Ishikawa (cell line): ENCODE data around the gene LDLRAP1.
A peak's percentile ranks its signal among the peaks of the same experiment; 100 is the strongest.

Source experiments
- CEBPB ChIP-seq: IDR thresholded peaks from 2 replicates; pipeline ENCODE4 v1.6.1; 2012
- CREB1 ChIP-seq: IDR thresholded peaks from 2 replicates; pipeline ENCODE4 v1.6.1; 2012; ENCODE audit warnings: low read depth
- EGR1 ChIP-seq: IDR thresholded peaks from 2 replicates; pipeline ENCODE4 v1.6.1; 2012
- EP300 ChIP-seq: IDR thresholded peaks from 2 replicates; pipeline ENCODE4 v1.6.1; 2012; ENCODE audit warnings: borderline replicate concordance
- FOXM1 ChIP-seq: IDR thresholded peaks from 2 replicates; pipeline ENCODE4 v1.6.1; 2012; ENCODE audit warnings: low read depth, borderline replicate concordance
- MAX ChIP-seq: IDR thresholded peaks from 2 replicates; pipeline ENCODE4 v1.6.1; 2012
- NFIC ChIP-seq: IDR thresholded peaks from 2 replicates; pipeline ENCODE4 v1.6.1; 2012
- RAD21 ChIP-seq: IDR thresholded peaks from 2 replicates; pipeline ENCODE4 v1.6.1; 2012; ENCODE audit warnings: low read depth
- REST ChIP-seq: IDR thresholded peaks from 2 replicates; pipeline ENCODE4 v1.6.1; 2012; ENCODE audit warnings: low read depth, mild to moderate bottlenecking
- TAF1 ChIP-seq: IDR thresholded peaks from 2 replicates; pipeline ENCODE4 v1.6.1; 2012; ENCODE audit warnings: low read depth, mild to moderate bottlenecking
- TCF12 ChIP-seq: IDR thresholded peaks from 2 replicates; pipeline ENCODE4 v1.6.1; 2012; ENCODE audit warnings: low read depth
- TEAD4 ChIP-seq: IDR thresholded peaks from 2 replicates; pipeline ENCODE4 v1.6.1; 2012
- USF1 ChIP-seq: IDR thresholded peaks from 2 replicates; pipeline ENCODE4 v1.6.1; 2012
- YY1 ChIP-seq: IDR thresholded peaks from 2 replicates; pipeline ENCODE4 v1.6.1; 2012; ENCODE audit warnings: low read depth
- ZBTB7A ChIP-seq: IDR thresholded peaks from 2 replicates; pipeline ENCODE4 v1.6.1; 2012; ENCODE audit warnings: low read depth

Gene LDLRAP1

GRCh38 chr1:25562101-25562927, 18.9 kb downstream of the LDLRAP1 start:
- no peak for TF ChIP-seq EP300
- TF ChIP-seq TCF12: no peak
- no peak for TF ChIP-seq ZBTB7A
- TF ChIP-seq NFIC: peak; percentile 25
- TF ChIP-seq REST: no peak
- TF ChIP-seq CEBPB: no peak
- TF ChIP-seq FOXM1: no peak
- TF ChIP-seq MAX: no peak

- TF ChIP-seq NFIC: no peak
- TF ChIP-seq REST: no peak
- TF ChIP-seq FOXM1: no peak
- no peak for TF ChIP-seq CREB1
- no peak for TF ChIP-seq TEAD4
- no peak for TF ChIP-seq EP300
These were observed 19.5 kb downstream of the LDLRAP1 start for GRCh38 chr1:25562928-25563283.

GRCh38 chr1:25563330-25564215, 20.2 kb downstream of the LDLRAP1 start:
- TF ChIP-seq REST (no peak), USF1 (no peak), ZBTB7A (no peak), TAF1 (no peak), YY1 (no peak), MAX (no peak), FOXM1 (no peak), CREB1 (no peak), RAD21 (no peak), TCF12 (no peak), TEAD4 (no peak), EGR1 (no peak), CEBPB (no peak), NFIC (no peak), EP300 (no peak)

- TF ChIP-seq EP300: no peak
- no peak for TF ChIP-seq FOXM1
- no peak for TF ChIP-seq TAF1
- no peak for TF ChIP-seq TEAD4
- TF ChIP-seq REST: no peak
These were observed 21.6 kb downstream of the LDLRAP1 start for GRCh38 chr1:25564777-25565574.
